Muscle of back (tissue), 11 donors: ENCODE measurements around the gene ZNRD2. TPM values are rescaled to one million over a fixed set of nuclear protein-coding genes. Genes with fewer than 3 reads are reported as not detected.

Source experiments
- DNase-seq, 3 donors: peaks; one replicate each; pipeline versions ENCODE4 v3.0.0 to v3.0.0-alpha.2; 2013
- polyA plus RNA-seq, 10 donors: library from polyadenylated mRNA; unstranded; fragments of 120-200 nt; gene quantifications; one replicate each; pipeline ENCODE4 v1.2.1, GENCODE V29; 2013; ENCODE audit not compliant: insufficient read length in 10 of 10

Gene ZNRD2
- polyA plus RNA-seq, 10 donors, result 51.9 to 71.8 (median 54.4) TPM

- no peak for DNase-seq
These were observed 34.0 kb downstream of the ZNRD2 start for GRCh38 chr11:65604258-65604657.

DNA sequence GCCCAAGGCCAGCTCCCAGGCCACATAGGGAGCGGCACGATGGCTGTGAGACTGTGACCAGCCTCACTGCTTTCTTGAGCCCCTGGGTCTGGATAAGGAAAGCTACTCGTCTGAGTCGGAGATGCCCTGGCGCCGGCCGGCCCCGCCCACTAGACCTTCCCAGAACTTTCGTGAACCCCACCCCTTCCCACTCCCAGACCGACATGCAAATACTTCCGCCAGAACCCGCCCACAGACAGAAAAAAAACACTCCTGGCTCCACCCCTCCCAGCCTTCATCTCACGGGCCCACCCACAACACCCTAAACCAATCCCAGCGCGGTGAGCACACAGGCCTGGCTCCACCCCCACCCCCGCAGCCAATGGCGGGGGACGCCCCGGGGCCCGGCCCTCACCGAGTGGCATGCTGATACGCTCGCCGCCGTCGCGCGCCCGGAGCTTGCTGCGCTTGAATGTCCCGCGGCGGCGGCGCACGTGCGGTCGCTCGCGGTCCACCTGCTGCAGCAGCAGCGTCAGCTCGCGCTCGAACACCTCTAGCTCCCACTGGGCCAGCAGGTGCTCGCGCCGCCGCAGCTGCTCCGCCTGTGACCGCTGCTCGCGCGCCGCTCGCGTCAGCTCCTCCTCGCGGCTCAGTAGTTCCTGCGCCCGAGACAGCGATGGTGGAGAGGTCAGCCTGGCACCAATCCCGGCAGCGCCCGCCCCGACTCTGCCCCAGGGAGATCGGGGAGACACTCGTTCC, 36.8 kb downstream of the ZNRD2 start:
- DNase-seq, result peak; percentile 93 to 96 (median 96)

GRCh38 chr11:65607614-65608426, 37.5 kb downstream of the ZNRD2 start:
- no peak for DNase-seq

DNA sequence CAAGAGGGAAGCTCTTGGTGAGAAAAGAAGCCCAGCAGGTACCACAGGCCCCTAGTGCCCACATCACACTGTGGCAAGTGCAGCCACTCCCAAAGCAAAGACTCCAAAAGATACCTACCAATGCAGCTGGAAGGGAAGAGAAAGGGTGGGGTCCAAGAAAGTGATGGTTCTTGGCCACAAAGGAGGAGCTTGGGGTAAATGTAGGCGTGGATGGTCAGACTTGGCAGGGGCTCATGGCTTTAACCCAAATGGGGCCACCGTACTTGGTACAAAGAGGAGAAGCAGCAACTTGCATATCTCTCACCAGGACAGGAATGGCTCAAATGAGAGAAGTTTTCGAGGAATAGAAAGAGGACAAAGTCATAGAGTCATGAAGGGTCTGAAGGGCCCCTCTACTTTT, 39.0 kb downstream of the ZNRD2 start:
- DNase-seq, result no peak

- DNase-seq, result no peak
These were observed 39.4 kb downstream of the ZNRD2 start for GRCh38 chr11:65609665-65610064.

DNA sequence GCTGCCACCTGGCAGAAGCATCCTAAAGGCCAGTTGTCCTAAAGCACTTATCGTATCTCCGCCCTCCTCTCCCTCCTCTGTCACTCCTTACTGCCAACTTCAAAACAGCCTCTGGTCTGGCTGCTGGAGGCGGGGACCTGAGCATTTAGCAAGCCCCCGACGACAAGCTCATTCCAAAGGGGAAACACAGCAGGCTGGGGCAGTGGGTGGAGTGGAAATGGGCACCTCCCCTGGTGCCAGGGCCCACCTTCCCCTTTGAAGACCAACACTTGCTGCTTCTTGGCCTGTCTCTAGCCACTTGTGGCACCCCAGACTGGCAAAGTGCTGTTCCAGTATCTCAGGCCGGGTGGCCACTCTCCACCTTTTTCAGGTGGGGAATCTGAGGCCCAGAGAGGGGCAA, 40.1 kb downstream of the ZNRD2 start:
- no peak for DNase-seq

DNA sequence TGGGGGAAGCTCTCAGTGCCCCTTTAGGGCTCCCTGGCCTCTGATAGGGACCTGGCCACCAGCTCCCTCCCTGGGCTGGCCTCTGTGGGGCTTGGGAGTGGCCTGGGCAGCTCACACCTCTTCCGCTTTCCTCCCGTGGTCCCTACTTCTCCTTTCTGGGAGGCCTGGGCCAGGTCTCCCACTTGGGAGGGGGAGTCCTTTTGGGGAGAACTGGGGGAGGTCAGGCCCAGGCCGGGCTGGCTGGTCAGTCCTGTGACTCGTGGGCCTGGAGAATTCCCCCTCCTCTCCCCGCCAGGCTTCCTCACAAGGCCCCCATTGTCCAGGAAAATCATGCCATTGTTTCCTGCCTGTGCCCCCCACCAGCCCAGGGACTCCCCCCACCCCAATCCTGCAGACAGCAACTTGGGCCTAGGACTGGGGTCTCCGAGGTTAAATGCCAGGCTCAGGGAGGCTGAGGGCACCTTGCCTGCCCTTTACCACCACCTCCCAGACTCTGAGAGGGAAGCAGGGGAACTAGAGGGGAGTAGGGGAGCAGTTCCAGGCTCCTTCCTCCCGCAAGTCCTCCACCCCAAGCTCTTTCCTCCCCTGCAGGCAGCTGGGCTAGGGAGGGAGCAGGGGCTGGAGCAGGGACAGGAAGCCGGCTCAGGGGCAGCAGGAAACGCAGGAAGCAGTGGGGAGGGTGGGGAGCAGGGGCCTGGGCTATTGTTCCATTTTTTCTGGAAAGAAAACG, 40.9 kb downstream of the ZNRD2 start:
- DNase-seq, result peak in 1 of 3 donors; percentile 67

GRCh38 chr11:65611758-65612603, 41.7 kb downstream of the ZNRD2 start:
- peak in 1 of 3 donors; percentile 37 for DNase-seq

DNA sequence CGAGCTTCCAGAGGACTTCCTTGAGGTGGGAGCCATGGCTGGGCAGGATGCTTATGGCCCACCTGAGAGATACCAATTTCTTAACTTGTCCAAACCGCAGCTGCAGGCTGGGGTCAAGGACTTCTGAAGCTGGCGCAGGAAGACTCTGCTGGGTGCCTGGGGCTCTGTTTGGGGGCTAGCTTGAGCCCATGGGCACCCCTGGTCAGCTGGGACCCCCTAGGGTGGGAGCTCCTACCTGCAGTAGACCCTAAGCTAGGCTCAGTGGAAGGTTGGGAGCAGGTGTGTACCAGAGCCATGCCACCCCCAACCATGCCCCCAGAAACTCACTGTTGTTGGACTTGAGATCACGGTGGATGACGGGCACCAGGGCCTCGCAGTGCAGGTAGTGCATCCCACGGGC, 42.4 kb downstream of the ZNRD2 start:
- no peak for DNase-seq

DNA sequence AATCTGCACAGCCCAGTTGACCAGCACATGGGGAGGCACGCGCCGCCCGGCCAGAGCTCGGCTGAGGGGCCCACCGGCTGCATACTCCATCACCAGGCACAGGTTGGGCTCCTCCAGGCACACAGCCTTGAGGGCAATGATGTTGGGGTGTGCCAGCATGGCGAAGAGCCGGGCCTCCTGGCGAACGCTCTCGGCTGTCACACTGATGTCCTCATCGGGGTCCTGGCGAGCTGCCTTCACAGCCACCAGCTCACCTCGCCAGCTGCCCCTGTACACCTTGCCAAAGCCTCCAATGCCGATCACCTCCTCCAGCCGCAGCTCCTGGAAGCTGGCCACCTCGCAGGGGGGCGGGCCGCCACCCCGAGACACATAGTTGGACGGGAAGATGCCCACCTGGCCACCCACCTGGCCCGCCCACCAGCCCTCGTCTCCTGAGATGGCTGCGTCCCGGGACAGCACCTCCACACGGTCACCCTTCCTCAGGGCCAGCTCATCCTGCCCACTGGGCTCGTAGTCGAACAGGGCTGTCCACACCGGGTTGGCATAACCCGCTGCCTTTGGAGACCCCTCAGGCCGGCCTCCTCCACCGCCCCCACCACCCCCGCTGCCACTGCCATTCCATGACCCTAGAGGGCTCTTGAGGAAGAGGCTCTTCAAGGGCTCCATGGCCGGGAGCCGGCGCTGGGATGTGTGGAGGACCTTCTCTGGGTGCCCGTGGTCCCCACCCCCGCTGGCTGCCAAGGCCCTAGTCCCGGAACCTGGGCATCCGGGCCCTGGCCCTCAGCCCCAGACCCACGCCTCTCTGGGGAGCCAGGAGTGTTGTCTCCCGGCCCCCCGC, 43.0 kb downstream of the ZNRD2 start:
- peak in 1 of 3 donors; percentile 36 for DNase-seq

GRCh38 chr11:65615229-65615949, 45.1 kb downstream of the ZNRD2 start, which contains the start of gene PCNX3:
TSS of gene PCNX3 (plus strand) at chr11:65615776. CDS start at chr11:65616312, 536 bp downstream.
- peak; percentile 100 for DNase-seq

DNA sequence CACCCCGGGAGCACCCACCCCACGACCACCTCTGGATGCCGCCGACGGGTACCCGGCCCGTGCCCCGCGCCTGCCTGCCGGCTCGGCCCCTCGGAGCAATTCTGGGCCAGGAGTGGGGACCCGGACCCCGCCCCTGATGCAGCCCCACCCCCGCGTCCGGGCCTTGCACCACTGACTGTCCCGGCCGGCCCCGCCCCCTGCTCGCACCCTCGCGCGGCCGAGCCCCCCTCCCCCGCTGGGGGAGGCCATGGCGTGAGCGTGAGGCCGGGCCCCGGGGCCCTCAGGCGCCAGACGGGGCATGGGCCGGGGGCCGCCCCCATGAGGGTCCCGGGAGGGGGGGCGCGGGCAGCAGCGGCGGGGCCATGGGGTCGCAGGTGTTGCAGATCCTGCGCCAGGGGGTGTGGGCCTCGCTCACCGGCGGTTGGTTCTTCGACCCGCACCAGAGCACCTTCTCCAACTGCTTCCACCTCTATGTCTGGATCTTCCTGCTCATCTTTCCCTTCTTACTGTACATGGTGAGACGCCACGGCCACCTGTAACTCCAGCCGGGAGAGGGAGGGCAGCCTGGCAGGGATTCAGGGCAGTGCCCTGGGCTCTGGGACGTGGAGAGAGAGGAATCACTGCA, 45.8 kb downstream of the ZNRD2 start:
- DNase-seq, result no peak

DNA sequence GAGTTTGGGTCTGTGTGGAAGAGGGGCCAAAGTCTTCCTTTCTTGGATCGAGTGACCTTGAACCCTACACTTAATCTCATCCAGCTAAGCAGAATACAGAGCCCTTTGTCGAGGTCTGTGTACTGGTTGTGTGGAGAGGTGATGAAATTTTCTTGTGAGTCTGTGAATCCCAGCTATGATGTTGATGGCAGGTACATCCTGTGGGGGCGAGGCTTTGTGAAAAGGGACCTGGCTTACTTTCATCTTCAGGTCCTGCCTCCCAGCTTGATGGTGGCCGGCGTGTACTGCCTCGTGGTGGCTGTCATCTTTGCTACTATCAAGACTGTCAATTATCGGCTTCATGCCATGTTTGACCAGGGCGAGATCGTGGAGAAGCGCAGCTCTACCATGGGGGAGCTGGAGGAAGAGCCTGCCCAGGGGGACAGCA, 46.3 kb downstream of the ZNRD2 start:
- no peak for DNase-seq

- no peak for DNase-seq
These were observed 47.0 kb downstream of the ZNRD2 start for GRCh38 chr11:65617136-65617850.

DNA sequence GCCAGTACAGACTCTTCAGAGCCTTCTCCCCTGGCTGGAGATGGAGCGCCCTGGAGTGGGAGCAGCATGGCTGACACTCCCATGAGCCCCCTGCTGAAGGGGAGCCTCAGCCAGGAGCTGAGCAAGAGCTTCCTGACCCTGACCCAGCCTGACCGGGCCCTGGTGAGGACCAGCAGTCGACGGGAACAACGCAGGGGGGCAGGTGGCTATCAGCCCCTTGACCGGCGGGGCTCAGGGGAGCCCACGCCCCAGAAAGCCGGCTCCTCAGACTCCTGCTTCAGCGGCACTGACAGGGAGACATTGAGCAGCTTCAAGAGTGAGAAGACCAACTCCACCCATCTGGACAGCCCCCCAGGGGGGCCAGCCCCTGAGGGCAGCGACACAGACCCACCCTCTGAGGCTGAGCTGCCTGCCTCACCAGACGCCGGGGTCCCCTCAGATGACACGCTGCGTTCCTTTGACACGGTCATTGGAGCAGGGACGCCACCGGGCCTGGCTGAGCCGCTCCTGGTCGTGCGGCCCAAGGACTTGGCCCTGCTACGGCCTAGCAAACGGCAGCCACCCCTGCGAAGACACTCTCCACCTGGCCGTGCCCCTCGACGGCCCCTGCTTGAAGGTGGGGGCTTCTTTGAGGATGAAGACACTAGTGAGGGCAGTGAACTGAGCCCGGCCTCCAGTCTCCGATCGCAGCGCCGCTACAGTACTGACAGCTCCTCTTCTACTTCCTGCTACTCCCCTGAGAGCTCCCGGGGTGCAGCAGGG, 47.9 kb downstream of the ZNRD2 start:
- no peak for DNase-seq

DNA sequence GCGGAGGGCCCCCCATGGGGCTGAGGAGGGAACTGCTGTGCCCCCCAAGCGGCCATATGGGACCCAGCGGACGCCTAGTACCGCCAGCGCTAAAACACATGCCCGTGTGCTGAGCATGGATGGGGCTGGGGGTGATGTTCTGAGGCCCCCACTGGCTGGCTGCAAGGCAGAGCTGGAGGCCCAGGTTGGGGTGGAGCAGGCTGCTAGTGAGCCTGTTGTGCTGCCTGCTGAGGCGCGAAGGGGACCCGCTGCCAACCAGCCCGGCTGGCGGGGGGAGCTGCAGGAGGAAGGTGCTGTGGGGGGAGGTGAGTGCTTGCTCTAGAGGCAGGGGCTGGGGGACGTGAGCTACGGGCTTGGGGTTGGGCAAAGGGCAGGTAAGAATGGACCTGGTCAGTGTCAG, 48.5 kb downstream of the ZNRD2 start:
- DNase-seq, result no peak

- DNase-seq, result no peak
These were observed 49.1 kb downstream of the ZNRD2 start for GRCh38 chr11:65619281-65619928.
